Measurements from ENCODE around the gene GOLGB1.
"Not testable (repeated sequence)": the region's sequence is repeated elsewhere in the genome, so short reads cannot be mapped to it uniquely, and the experiment has no call there.

Gene GOLGB1

GRCh38 chr3:121781611-121782010 lies 32.1 kb upstream of the GOLGB1 start:
- no peak overlapping the region for H3K4me3 ChIP-seq (ENCODE audit: low read length)
- DNase-seq (ENCODE audit: low read depth) = no peak
- TF ChIP-seq CTCF (conservative IDR thresholded peaks at IDR 0.05; ENCODE audit: low read length) = no peak

- DNase-seq (ENCODE audit: low read depth) = not testable (repeated sequence)
Measured at GRCh38 chr3:121775095-121775494, 25.6 kb upstream of the GOLGB1 start.

GRCh38 chr3:121769246-121769645 lies 19.7 kb upstream of the GOLGB1 start:
- DNase-seq (ENCODE audit: low read depth) = no peak
- no peak overlapping the region for H3K4me3 ChIP-seq (ENCODE audit: low read length)
- no peak for TF ChIP-seq CTCF (conservative IDR thresholded peaks at IDR 0.05; ENCODE audit: low read length)

More at GRCh38 chr3:121775095-121775494, 25.6 kb upstream of the GOLGB1 start:
- H3K4me3 ChIP-seq (ENCODE audit: low read length) = not testable (repeated sequence)

- DNase-seq (ENCODE audit: low read depth) = no peak
- no peak for TF ChIP-seq CTCF (conservative IDR thresholded peaks at IDR 0.05; ENCODE audit: low read length)
- no peak overlapping the region for H3K4me3 ChIP-seq (ENCODE audit: low read length)
Measured at GRCh38 chr3:121768452-121768851, 18.9 kb upstream of the GOLGB1 start.

- DNase-seq (ENCODE audit: low read depth) = no peak
- no peak overlapping the region for H3K4me3 ChIP-seq (ENCODE audit: low read length)
- no peak for TF ChIP-seq CTCF (conservative IDR thresholded peaks at IDR 0.05; ENCODE audit: low read length)
Measured at GRCh38 chr3:121759541-121760202, 10.1 kb upstream of the GOLGB1 start.

- no peak for TF ChIP-seq CTCF (conservative IDR thresholded peaks at IDR 0.05; ENCODE audit: low read length)
- no peak for DNase-seq (ENCODE audit: low read depth)
- H3K4me3 ChIP-seq (ENCODE audit: low read length) = no peak overlapping the region
Measured at GRCh38 chr3:121758727-121759450, 9.3 kb upstream of the GOLGB1 start.

- TF ChIP-seq CTCF (conservative IDR thresholded peaks at IDR 0.05; ENCODE audit: low read length) = no peak
- no peak for DNase-seq (ENCODE audit: low read depth)
- no peak overlapping the region for H3K4me3 ChIP-seq (ENCODE audit: low read length)
Measured at GRCh38 chr3:121757812-121758545, 8.4 kb upstream of the GOLGB1 start.

All from AG10803 (cell line).